Measurements from ENCODE around the gene SMC5. TPM values are rescaled to one million over a fixed set of nuclear protein-coding genes. Genes with fewer than 3 reads are reported as not detected.

SMC5 gene
- total and polyA plus RNA-seq, 2 of the 13 experiments (the other 11 are each of a cell fraction or from before 2014, with no cell fraction given) = 7.2 to 26.7 TPM

DNA sequence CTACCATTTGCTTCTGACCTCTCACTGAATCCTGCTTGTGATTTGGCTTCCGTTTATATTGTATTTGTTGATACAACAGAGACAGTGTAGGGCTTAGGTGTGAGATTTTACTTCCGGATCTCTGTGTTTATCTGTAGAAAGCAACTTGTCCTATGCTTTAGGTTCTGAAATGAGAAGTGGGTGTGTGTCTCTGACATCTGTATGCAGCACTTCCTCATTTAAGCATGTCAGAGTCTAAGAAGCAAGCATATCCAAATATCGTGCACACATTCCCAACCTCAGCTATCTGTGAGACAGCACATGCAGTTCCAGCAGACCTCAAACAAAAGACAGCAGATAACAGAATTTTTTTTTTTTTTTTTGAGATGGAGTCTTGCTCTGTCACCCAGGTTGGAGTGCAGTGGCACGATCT lies 139.4 kb downstream of the SMC5 start:
- intact Hi-C loops (cut with micrococcal nuclease; ENCODE audit: unreplicated experiment) = no loop called here
- FAIRE-seq (no peak), DNase-seq (ENCODE audit: low spot score) (no peak), ATAC-seq (no peak)
- Histone ChIP-seq H3K79me2 (ENCODE audit: insufficient read depth, low read length) (peaks cover 53% of the 10 kb centered on the region), H3K4me3 (replicated peaks in 1 of 3; ENCODE audit: insufficient read depth in 1 of 3, low read depth in 2 of 3, low read length in 3 of 3) (no peak overlapping the region), H3K4me1 (ENCODE audit: insufficient read depth, low read length) (no peaks in the 10 kb centered on the region), H3K27me3 (ENCODE audit: control insufficient read depth in 1 of 2, insufficient read depth in 2 of 2, low read length in 2 of 2) (no peaks in the 10 kb centered on the region), H4K20me1 (ENCODE audit: insufficient read depth, low read length) (peaks cover 42% of the 10 kb centered on the region; the same call in 1 of the 2 replicates), H3K9ac (ENCODE audit: insufficient read depth, low read depth, low read length) (no peak overlapping the region), H3K9me3 (ENCODE audit: low read length) (no peaks in the 10 kb centered on the region), H2AFZ (ENCODE audit: low read length) (no peak overlapping the region), H3K36me3 (replicated peaks in 1 of 2; ENCODE audit: control insufficient read depth in 1 of 2, insufficient read depth in 2 of 2, low read length in 2 of 2) (no peaks in the 10 kb centered on the region), H3K4me2 (ENCODE audit: low read depth, low read length) (no peak overlapping the region), H3K27ac (ENCODE audit: extremely low read length, insufficient read depth, low read length) (no peak overlapping the region)
- no TSS peak for BruUV-seq (replicated peaks)
- WGBS (ENCODE audit: low lambda C conversion rate) = 95% methylated on average over 4 of the region's 4 CpGs
- CTCF ChIA-PET (ENCODE audit: low intra/inter-chr PET ratio, low total read pairs) = no interaction called here
- no peak for TF ChIP-seq ZNF101 (CRISPR knock-in tag; IDR thresholded peaks at IDR 0.05; ENCODE audit: borderline replicate concordance, low read depth)
- no peak for TF ChIP-seq SOX5 (CRISPR knock-in tag; IDR thresholded peaks at IDR 0.05; ENCODE audit: borderline replicate concordance)
- TF ChIP-seq HMGXB4 (CRISPR knock-in tag; IDR thresholded peaks at IDR 0.05; ENCODE audit: borderline replicate concordance in 1 of 2, low read depth in 1 of 2) = no peak
- no peak for TF ChIP-seq MEIS2 (CRISPR knock-in tag; IDR thresholded peaks at IDR 0.05)
- no peak for TF ChIP-seq PRDM4 (CRISPR knock-in tag; IDR thresholded peaks at IDR 0.05; ENCODE audit: borderline replicate concordance)
- no peak for TF ChIP-seq TEAD3 (CRISPR knock-in tag; optimal IDR thresholded peaks at IDR 0.05; ENCODE audit: borderline replicate concordance)
- TF ChIP-seq ZSCAN21 (CRISPR knock-in tag; IDR thresholded peaks at IDR 0.05; ENCODE audit: borderline replicate concordance) = no peak
- no peak for TF ChIP-seq ZNF281 (CRISPR knock-in tag; IDR thresholded peaks at IDR 0.05; ENCODE audit: borderline replicate concordance)
- no peak for TF ChIP-seq ZNF510 (CRISPR knock-in tag; IDR thresholded peaks at IDR 0.05; ENCODE audit: low read depth)
- TF ChIP-seq, protein P1, sequence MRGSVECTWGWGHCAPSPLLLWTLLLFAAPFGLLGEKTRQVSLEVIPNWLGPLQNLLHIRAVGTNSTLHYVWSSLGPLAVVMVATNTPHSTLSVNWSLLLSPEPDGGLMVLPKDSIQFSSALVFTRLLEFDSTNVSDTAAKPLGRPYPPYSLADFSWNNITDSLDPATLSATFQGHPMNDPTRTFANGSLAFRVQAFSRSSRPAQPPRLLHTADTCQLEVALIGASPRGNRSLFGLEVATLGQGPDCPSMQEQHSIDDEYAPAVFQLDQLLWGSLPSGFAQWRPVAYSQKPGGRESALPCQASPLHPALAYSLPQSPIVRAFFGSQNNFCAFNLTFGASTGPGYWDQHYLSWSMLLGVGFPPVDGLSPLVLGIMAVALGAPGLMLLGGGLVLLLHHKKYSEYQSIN (CRISPR knock-in tag; IDR thresholded peaks at IDR 0.05; ENCODE audit: borderline replicate concordance) = no peak
- no peak for TF ChIP-seq GABPB1 (CRISPR knock-in tag; IDR thresholded peaks at IDR 0.05)
- in situ Hi-C loops (cut with HindIII; ENCODE audit: extremely low pct_ligation_motif_present, low pct_unique_long_range_greater_than_20kb) = no loop called here
- POLR2A ChIA-PET = interaction anchor here (1.0 kb wide), 1 partner anchor 14 kb away, joined by 3 read pairs; no protein-coding TSS in a partner anchor

All from HepG2 (cell line).